ENCODE data around the gene RLN3. TPM values are rescaled to one million over a fixed set of nuclear protein-coding genes. Genes with fewer than 3 reads are reported as not detected.

Gene RLN3
- total and polyA plus RNA-seq, 9 of the 15 experiments (the other 6 are each of a cell fraction or from before 2014, with no cell fraction given) = 0.31 to 1.2 (median 0.71) TPM; not detected in 6

- TF ChIP-seq ZBTB40 (IDR thresholded peaks at IDR 0.05) (peak; percentile 12; the same call in 1 of the 2 replicates), ZBTB40 (CRISPR knock-in tag; IDR thresholded peaks at IDR 0.05) (no peak), FUS (optimal IDR thresholded peaks at IDR 0.05; ENCODE audit: low read depth, low read length) (no peak), ZNF12 (CRISPR knock-in tag; IDR thresholded peaks at IDR 0.05) (no peak), ARID1B (IDR thresholded peaks at IDR 0.05) (peak; percentile 45; the same call in 1 of the 2 replicates), NFE2L1 (tag; IDR thresholded peaks at IDR 0.05; ENCODE audit: borderline replicate concordance, low read depth) (no peak), SPI1 (IDR thresholded peaks at IDR 0.05; ENCODE audit: borderline replicate concordance, low read depth, low read length) (no peak), GMEB1 (CRISPR knock-in tag; IDR thresholded peaks at IDR 0.05) (no peak), JUND (IDR thresholded peaks at IDR 0.05; ENCODE audit: borderline replicate concordance, low read depth, low read length) (no peak), JUND (tag; IDR thresholded peaks at IDR 0.05; ENCODE audit: borderline replicate concordance, low read depth, low read length) (peak; percentile 60; the same call in 2 of the 3 replicates), ETS2 (tag; IDR thresholded peaks at IDR 0.05; ENCODE audit: borderline replicate concordance, poor library complexity, severe bottlenecking) (no peak), PHB (CRISPR knock-in tag; IDR thresholded peaks at IDR 0.05) (no peak), ZFP36 (IDR thresholded peaks at IDR 0.05; ENCODE audit: low read depth, low read length, partially characterized antibody) (no peak), CREB3 (tag; conservative IDR thresholded peaks at IDR 0.05; ENCODE audit: low read depth) (no peak), HMG20B (CRISPR knock-in tag; IDR thresholded peaks at IDR 0.05) (no peak)
These were observed 22.4 kb upstream of the RLN3 start (continued) for GRCh38 chr19:14005349-14006084.

Measured in K562 (cell line).